OCI-LY7 (cell line): ENCODE measurements around the gene TLCD2. TPM values are rescaled to one million over a fixed set of nuclear protein-coding genes. Genes with fewer than 3 reads are reported as not detected.

ENCODE experiments used
- BruUV-seq: library from RNA; stranded (reverse); fragments of 400-500 nt; replicated peaks from 2 replicates; lab custom pipeline; 2021; lab: Mats Ljungman, UMichigan
- CTCF ChIA-PET: fragments of 300-600 bp; sonication (Branson Sonifier 250); formaldehyde crosslinking; loops from one replicate; lab custom pipeline; 2022; ENCODE audit warnings: antibody characterized with exemption; ENCODE audit not compliant: unreplicated experiment; lab: Charles Lee
- POLR2A ChIA-PET: fragments of 300-600 bp; sonication (Branson Sonifier 250); formaldehyde crosslinking; loops from one replicate; lab custom pipeline; 2022; ENCODE audit warnings: antibody characterized with exemption; lab: Charles Lee
- DNase-seq: peaks from one replicate; pipeline ENCODE4 v3.0.0-alpha.2; 2015; ENCODE audit warnings: low spot score
- H2AFZ ChIP-seq: fragments of 200-600 bp; sonication (generic), shearing (Covaris generic); 2 replicates; pipeline ENCODE4 v1.6.1; 2014; ENCODE audit warnings: mild to moderate bottlenecking, antibody characterized with exemption, low read length, moderate library complexity
- H3K27ac ChIP-seq: fragments of 200-600 bp; sonication (generic); 2 replicates; pipeline ENCODE4 v1.5.1; 2014; ENCODE audit warnings: mixed run types, low read depth, mild to moderate bottlenecking, moderate library complexity, low read length, inconsistent platforms; ENCODE audit not compliant: poor library complexity, severe bottlenecking
- H3K36me3 ChIP-seq: fragments of 200-600 bp; sonication (generic); 2 replicates; pipeline ENCODE4 v1.6.1; 2014; ENCODE audit warnings: mild to moderate bottlenecking, antibody characterized with exemption, low read length, moderate library complexity, mixed read lengths; ENCODE audit not compliant: insufficient read depth
- H3K4me1 ChIP-seq: fragments of 200-600 bp; sonication (generic); 2 replicates; pipeline ENCODE4 v1.5.1; 2014; ENCODE audit warnings: mild to moderate bottlenecking, low read length; ENCODE audit not compliant: insufficient read depth, poor library complexity, severe bottlenecking
- H3K4me2 ChIP-seq: fragments of 200-600 bp; sonication (generic); 2 replicates; pipeline ENCODE4 v1.6.1; 2014; ENCODE audit warnings: mild to moderate bottlenecking, low read length
- H3K4me3 ChIP-seq: fragments of 200-600 bp; sonication (generic); 2 replicates; pipeline ENCODE4 v1.5.1; 2014; ENCODE audit warnings: mild to moderate bottlenecking, low read depth, low read length; ENCODE audit not compliant: poor library complexity, severe bottlenecking
- H3K79me2 ChIP-seq: fragments of 200-600 bp; sonication (generic); 2 replicates; pipeline ENCODE4 v1.6.1; 2016; ENCODE audit warnings: low read depth, mild to moderate bottlenecking, low read length, moderate library complexity, mixed read lengths; ENCODE audit not compliant: insufficient read depth
- H3K9me2 ChIP-seq: fragments of 200-600 bp; sonication (generic); 2 replicates; pipeline ENCODE4 v1.6.1; 2016; ENCODE audit warnings: mild to moderate bottlenecking, low read length, mixed read lengths; ENCODE audit not compliant: insufficient read depth
- H3K9me3 ChIP-seq: fragments of 200-600 bp; sonication (generic); 2 replicates; pipeline ENCODE4 v1.6.1; 2014; ENCODE audit warnings: mild to moderate bottlenecking, mixed run types, low read length, mixed read lengths
- H4K20me1 ChIP-seq: fragments of 200-600 bp; sonication (generic); 2 replicates; pipeline ENCODE4 v1.6.1; 2014; ENCODE audit warnings: mild to moderate bottlenecking, antibody characterized with exemption, low read length, moderate library complexity, mixed read lengths; ENCODE audit not compliant: insufficient read depth
- EZH2phosphoT487 ChIP-seq: fragments of 200-600 bp; sonication (generic); IDR thresholded peaks from 2 replicates; pipeline ENCODE4 v1.6.1; 2018; ENCODE audit warnings: low read depth, borderline replicate concordance, mild to moderate bottlenecking, mixed run types, antibody characterized with exemption, low read length, moderate library complexity, mixed read lengths
- intact Hi-C: fragments of 100-400 bp; cut with micrococcal nuclease; formaldehyde crosslinking; loops from one replicate; pipeline ENCODE4 v1.10.0; 2022; ENCODE audit not compliant: unreplicated experiment
- total RNA-seq, 2 experiments: library from RNA; depleted of rRNA in 1 of 2; stranded (reverse); fragments of >200 nt in 1 of 2; shearing (Covaris generic) in 1 of 2; gene quantifications; 2 replicates each; pipeline ENCODE4 v1.2.3, GENCODE V29; 2014 to 2022
- TF ChIP-seq, protein P1 (sequence below): fragments of 200-600 bp; sonication (generic); conservative IDR thresholded peaks from 2 replicates; pipeline ENCODE4 v1.5.1; 2014; ENCODE audit warnings: mild to moderate bottlenecking, antibody characterized with exemption, low read length, moderate library complexity, mixed read lengths

Gene TLCD2
- total RNA-seq, 2 experiments from 2014 or later, result not detected

DNA sequence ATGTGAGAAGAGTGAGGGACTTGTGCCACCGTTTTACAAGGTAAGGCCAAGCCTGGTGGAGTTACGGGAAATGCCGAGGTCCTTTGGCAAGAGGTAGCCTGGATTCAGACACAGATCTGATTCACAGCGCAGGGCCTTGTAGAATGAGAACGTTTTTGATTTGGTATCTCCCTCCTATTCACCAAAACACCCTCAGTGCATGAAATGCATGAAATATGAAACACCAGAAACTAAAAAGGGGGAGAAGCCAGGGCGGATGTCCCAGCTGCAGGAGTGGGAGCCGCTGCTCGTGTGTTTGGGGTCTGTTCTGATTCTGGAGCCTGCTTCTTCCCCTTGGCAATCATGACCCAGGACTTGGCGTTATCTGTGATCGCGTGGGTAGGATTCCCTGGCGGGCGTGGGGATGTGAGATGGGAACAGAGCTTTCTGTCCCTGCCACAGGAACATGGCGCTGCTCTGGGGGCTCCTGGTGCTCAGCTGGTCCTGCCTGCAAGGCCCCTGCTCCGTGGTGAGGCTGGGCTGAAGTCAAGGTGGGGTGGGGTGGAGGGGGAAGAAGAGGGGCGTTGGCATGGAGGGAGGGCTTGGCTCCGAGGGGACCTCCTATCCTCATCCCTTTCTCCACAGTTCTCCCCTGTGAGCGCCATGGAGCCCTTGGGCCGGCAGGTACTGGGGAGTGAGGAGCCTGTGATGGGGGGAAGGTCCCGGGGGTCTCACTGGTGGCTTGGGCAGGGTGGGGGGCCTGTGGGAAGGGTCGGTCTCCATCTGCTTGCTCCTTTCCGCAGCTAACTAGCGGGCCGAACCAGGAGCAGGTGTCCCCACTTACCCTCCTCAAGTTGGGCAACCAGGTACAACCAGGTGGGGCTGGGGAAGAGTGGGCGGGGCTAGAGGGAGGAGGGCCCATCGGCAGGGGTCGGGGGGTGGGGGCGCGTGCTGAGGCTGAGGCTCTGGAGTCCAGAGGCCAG lies 34.7 kb upstream of the TLCD2 start:
- no TSS peak for BruUV-seq
- Histone ChIP-seq H4K20me1 (no peaks in the 10 kb centered on the region), H3K79me2 (no peaks in the 10 kb centered on the region), H3K27ac (no peak overlapping the region), H2AFZ (no peak overlapping the region), H3K36me3 (no peaks in the 10 kb centered on the region), H3K4me2 (no peak overlapping the region), H3K4me3 (no peak overlapping the region), H3K9me3 (no peaks in the 10 kb centered on the region), H3K4me1 (no peaks in the 10 kb centered on the region), H3K9me2 (no peaks in the 10 kb centered on the region)
- POLR2A ChIA-PET, result no interaction called here
- no peak for DNase-seq
- CTCF ChIA-PET, result no interaction called here
- intact Hi-C loops, result no loop called here
- TF ChIP-seq, protein P1, sequence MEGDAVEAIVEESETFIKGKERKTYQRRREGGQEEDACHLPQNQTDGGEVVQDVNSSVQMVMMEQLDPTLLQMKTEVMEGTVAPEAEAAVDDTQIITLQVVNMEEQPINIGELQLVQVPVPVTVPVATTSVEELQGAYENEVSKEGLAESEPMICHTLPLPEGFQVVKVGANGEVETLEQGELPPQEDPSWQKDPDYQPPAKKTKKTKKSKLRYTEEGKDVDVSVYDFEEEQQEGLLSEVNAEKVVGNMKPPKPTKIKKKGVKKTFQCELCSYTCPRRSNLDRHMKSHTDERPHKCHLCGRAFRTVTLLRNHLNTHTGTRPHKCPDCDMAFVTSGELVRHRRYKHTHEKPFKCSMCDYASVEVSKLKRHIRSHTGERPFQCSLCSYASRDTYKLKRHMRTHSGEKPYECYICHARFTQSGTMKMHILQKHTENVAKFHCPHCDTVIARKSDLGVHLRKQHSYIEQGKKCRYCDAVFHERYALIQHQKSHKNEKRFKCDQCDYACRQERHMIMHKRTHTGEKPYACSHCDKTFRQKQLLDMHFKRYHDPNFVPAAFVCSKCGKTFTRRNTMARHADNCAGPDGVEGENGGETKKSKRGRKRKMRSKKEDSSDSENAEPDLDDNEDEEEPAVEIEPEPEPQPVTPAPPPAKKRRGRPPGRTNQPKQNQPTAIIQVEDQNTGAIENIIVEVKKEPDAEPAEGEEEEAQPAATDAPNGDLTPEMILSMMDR, result no peak
- no peak for TF ChIP-seq EZH2phosphoT487

DNA sequence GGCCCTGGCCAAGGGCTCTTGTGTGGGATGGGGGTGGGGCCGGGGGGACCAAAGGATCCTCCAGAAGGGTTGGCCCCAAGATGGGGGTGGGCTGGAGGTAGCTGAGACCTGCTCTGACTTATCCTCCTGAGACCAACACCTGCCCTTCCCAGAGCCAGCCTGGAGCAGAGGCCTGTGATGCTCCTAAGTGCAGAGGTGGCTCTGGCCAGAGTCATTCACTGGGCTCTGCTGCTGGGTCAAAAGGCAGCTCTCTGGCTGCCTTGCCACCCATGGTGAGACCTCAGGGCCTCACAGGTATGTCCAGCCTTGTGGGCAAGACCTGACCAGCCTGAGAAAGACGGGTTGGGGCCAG lies 32.9 kb upstream of the TLCD2 start:
- H3K79me2 ChIP-seq, result no peaks in the 10 kb centered on the region
- no peaks in the 10 kb centered on the region for H3K4me1 ChIP-seq
- H3K4me2 ChIP-seq, result no peak overlapping the region
- no peak overlapping the region for H2AFZ ChIP-seq
- H3K27ac ChIP-seq, result no peak overlapping the region
- H3K9me2 ChIP-seq, result no peaks in the 10 kb centered on the region
- no peaks in the 10 kb centered on the region for H3K9me3 ChIP-seq
- intact Hi-C loops, result no loop called here
- no peak overlapping the region for H3K4me3 ChIP-seq
- no peaks in the 10 kb centered on the region for H3K36me3 ChIP-seq
- no TSS peak for BruUV-seq
- ChIA-PET CTCF (no interaction called here), POLR2A (no interaction called here)
- TF ChIP-seq EZH2phosphoT487, result no peak
- TF ChIP-seq, protein P1, result no peak
- H4K20me1 ChIP-seq, result no peaks in the 10 kb centered on the region
- DNase-seq, result no peak
